Effector CD8-positive, alpha-beta T cell (primary cell): ENCODE measurements around the gene NDFIP2.

Experiments
- DNase-seq: peaks from one replicate; lab custom pipeline; 2025; lab: John Stamatoyannopoulos, UW

The NDFIP2 gene

DNA sequence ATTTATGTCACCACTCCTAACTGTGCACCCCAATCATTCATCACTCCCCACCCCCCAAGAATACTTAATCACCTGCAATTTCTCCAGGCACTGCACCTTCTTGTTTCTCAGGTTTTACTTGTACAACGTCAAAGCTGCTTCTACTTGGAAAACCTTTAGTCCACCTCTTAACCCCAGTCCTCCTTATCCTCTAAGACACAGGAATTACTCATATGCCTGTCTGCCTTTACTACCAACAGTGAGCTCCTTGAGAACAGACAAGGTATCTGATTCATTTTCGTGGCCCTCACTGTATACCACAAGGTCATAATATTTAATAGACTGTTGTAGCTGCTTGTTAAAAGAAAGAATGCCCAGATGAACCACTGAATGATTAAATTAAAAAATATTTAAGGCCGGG is 21.0 kb upstream of the NDFIP2 start:
- DNase-seq = no peak

GRCh38 chr13:79462895-79463294 is 18.1 kb upstream of the NDFIP2 start:
- DNase-seq = no peak

DNA sequence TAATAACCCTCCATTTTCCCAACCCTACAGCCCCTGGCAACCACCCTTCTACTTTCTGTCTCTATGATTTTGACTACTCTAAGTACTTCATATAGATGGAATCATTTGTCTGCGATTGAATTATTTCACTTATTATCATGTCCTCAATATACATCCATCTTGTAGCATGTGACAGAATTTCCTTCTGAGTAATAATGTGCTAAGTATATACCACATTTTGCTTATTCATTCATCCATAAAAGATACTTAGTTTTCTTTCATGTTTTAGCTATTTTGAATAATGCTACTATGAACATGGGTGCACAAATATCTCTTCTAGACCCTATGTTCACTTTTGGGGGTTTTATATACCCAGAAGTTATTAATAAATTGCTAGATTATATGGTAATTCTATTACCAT is 17.4 kb upstream of the NDFIP2 start:
- DNase-seq = no peak

GRCh38 chr13:79466872-79467271 is 14.1 kb upstream of the NDFIP2 start:
- DNase-seq = no peak

- DNase-seq = no peak
Observed at GRCh38 chr13:79468402-79468801, 12.6 kb upstream of the NDFIP2 start.

DNA sequence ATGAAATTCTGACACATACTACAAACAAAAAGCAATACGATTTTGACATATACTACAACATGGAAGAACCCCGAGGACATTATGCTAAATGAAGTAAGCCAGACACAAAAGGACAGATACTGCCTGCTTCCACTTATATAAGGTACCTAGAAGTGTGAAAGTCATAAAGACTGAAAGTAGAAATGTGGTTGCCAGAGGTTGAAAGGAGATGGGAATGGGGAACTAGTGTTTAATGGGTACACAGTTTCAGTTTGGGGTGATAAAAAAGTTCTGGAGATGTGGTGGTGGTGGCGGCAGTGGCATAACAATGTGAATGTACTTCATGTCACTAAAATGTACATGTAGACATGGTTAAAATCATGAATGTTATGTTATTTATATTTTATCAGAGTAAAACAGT is 12.1 kb upstream of the NDFIP2 start:
- no peak for DNase-seq

- DNase-seq = no peak
Observed at GRCh38 chr13:79469608-79470007, 11.3 kb upstream of the NDFIP2 start.

GRCh38 chr13:79470666-79471065 is 10.3 kb upstream of the NDFIP2 start:
- DNase-seq = no peak

- DNase-seq = no peak
Observed at GRCh38 chr13:79475569-79475968, 5.4 kb upstream of the NDFIP2 start.

GRCh38 chr13:79477968-79478367 is 3.0 kb upstream of the NDFIP2 start:
- no peak for DNase-seq

GRCh38 chr13:79479882-79480281 is 1.1 kb upstream of the NDFIP2 start:
- DNase-seq = no peak

- peak; percentile 1 for DNase-seq
Observed at GRCh38 chr13:79481685-79482052, 714 bp downstream of the NDFIP2 start.

GRCh38 chr13:79482281-79482970 is 1.5 kb downstream of the NDFIP2 start:
- no peak for DNase-seq

DNA sequence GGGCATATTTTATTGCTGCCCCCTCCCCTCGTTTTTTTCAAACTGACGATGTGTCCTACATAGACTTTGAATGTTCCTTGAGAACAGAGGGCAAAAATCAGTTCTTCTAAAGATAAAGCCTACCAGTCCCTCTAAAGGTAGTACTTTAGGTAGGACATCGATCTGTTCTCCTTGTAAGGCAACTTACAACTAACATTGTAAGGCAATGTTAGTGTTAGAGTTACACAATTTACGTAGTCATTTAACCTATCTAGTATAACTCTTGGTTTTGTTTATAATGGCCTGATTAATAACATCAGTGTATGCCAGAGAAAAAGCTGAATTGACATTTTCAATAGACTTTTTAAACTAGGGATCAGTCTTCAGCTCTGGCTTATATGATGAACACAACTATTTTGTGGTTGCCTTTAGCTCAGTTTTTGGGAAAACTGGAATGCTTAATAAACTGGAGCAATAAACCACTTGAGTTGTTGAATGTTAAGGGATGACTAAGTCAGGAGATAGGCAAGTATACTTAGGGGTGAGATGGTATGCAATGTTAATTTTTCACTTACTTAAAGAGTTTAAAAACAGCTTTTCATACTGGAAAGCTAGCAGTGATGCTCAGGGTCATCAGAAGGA is 2.2 kb downstream of the NDFIP2 start:
- no peak for DNase-seq

DNA sequence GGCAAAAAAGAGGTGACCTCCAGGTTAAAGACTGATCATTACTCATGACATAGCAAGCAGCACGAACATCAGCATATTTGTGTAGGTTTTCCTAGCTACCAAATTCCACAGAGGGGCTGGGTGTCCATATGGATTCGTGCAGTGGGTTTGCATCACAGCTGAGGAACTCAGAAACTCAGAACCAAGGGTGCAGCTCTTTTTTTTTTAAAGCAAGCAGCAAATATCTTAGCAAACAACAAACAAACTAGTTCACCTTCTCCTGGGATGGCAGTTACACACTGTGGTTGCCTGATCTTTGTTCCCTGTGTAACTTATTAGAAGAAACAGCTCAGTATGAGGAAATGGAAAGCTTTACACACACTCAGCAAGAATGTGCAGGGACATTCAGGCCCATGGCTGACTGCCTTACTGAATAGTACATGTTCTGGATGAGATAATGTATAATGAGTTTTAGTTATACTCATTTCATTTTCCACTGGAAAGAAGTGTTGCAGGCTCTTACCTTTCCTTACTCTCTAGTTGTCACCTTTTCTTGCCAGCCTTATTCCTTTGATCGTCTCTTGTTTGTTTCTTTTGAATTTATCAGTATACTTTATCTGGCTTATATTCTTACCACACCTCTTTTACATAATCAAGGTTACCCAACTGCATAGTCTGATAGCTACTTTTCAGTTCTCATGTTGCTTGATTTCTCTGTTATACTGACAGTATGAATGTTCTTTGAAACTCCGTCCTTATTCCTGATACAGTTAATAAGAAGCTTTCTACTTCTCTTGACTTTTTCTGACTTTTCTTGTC is 4.3 kb downstream of the NDFIP2 start:
- no peak for DNase-seq

- DNase-seq = no peak
Observed at GRCh38 chr13:79486433-79487188, 5.7 kb downstream of the NDFIP2 start.

DNA sequence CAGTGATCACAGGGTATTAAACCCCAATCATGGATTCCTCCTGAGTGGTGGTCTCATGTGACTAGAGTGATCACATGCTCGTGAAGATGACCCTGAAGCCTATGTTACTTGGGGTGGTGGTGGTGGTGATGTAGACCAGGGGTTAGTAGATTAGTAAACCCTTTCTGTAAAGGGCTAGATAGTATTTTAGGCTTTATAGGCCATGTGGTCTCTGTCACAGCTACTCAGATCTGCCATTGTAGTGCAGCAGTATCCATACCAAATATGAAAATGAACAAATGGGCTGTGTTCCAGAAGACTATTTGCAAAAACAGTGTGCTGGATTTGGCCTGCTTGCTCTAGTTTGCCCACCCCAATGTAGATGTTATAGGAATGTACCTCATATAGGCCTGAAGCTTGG is 9.4 kb downstream of the NDFIP2 start:
- DNase-seq = no peak

- no peak for DNase-seq
Observed at GRCh38 chr13:79490824-79491223, 9.9 kb downstream of the NDFIP2 start.

DNA sequence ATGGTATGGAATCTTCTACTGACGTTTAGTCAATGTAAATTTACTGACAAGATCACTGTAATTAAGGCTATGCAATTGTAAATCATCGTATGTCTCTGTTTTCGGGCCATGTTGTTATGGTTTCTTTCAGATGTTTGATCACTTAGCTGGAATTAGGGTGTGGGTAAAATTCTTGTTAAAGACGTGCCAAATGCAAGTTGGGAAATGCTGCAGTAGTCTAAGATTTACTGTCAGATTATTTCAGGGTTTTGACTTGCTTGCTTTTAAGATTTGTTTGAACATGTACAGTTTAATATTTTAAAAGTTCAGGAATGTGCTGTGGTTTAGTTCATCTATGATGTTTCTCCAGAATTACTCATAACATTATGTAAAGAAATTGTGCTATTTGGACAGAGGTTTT is 10.8 kb downstream of the NDFIP2 start:
- DNase-seq = no peak

DNA sequence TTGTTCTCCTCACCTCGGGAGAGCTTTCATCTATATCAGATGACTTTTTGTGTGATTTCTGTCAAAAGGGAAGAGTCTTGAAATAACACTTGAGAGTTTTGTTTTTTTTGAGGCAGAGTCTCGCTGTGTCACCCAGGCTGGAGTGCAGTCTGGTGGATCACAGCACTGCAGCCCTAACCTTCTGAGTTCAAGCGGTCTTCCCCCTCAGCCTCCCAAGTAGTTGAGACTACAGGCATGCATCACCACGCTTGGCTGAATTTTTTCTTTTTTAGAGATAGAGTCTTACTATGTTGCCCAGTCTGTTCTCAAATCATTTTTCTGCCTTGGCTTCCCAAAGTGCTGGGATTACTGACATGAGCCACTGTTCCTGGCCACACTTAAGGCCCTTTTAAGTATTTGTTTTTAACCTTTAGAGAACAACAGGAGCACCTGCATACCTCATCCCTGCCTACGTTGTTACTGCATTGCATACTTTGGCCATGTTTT is 11.4 kb downstream of the NDFIP2 start:
- DNase-seq = no peak

DNA sequence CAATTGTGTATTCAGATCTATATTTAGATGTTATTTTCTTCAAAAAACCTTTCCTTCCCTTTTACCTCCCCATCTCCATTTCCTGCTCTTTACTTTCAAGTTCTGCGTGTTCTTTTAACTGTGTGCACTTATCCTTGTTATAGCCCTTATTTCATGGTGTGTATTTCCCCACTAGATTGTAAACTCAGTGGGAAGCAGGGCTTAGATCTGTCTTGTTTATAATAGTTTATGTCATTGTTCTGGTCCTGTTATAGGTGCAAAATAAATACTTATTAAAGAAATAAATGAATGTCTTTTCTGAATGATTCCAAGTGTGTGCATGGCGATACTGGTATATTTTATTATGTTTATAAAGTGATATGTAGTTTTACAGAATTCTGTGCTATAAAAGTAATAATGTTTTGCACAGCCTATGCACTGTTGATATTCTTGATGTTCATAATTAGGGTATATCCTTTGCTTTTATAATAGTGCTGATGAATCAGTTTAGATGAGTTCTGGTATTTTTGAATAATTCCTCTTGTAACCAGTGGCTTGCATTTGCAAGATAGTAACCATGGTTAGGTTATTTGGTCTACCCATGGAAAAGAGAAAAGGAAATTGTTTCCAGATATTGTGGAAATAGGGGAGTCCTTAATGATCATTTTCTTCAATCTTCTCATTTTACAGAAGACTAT is 12.1 kb downstream of the NDFIP2 start:
- no peak for DNase-seq

DNA sequence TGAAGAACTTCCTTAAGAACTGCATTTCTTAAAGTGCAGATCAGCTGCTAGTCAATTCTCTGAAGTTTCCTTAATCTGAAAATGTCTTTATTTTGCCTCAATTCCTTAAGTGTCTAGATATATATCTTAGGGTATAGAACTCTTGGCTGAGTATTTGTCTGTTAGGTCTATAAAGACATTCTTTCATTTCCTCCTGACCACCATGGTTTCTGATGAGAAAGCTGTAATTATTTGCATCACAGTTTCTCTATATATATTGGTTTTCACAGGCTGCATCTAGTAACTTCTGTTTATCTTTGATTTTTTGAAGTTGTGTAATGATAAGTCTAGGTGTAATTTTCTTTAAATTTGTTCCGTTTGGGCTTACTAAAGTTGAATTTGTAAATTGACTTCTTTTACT is 15.2 kb downstream of the NDFIP2 start:
- DNase-seq = no peak
